Activated T-helper 1 cell treated with anti-CD3 and anti-CD28 coated beads, Interleukin-12 subunit alpha, Interleukin-12 subunit beta, Interleukin-2, Interleukin-4 antibody, amounts not matched to agents 30 ng/mL and 10 ng/mL and 1 ng/mL, durations not matched to agents 14 hours and 24 hours and 36 hours (primary cell): ENCODE data around the gene SBSN. TPM values are rescaled to one million over a fixed set of nuclear protein-coding genes. Genes with fewer than 3 reads are reported as not detected.
"Not testable (repeated sequence)": the region's sequence is repeated elsewhere in the genome, so short reads cannot be mapped to it uniquely, and the experiment has no call there.

ENCODE experiments used
- DNase-seq: peaks from one replicate; pipeline ENCODE4 v3.0.0; 2021; ENCODE audit warnings: low spot score
- H3K27ac Mint-ChIP-seq: one replicate; pipeline ENCODE4 v1.8.0; 2021; ENCODE audit warnings: mild to moderate bottlenecking, mixed read lengths
- H3K27me3 Mint-ChIP-seq: one replicate; pipeline ENCODE4 v1.8.0; 2022; ENCODE audit warnings: mild to moderate bottlenecking, moderate library complexity, mixed read lengths; ENCODE audit not compliant: insufficient read depth
- H3K36me3 Mint-ChIP-seq: one replicate; pipeline ENCODE4 v1.8.0; 2021; ENCODE audit warnings: low read depth, mixed read lengths
- H3K4me1 Mint-ChIP-seq: one replicate; pipeline ENCODE4 v1.8.0; 2021; ENCODE audit warnings: low read depth, mixed read lengths
- H3K4me3 Mint-ChIP-seq: one replicate; pipeline ENCODE4 v1.8.0; 2021; ENCODE audit warnings: mild to moderate bottlenecking, moderate library complexity, mixed read lengths
- H3K9me3 Mint-ChIP-seq: one replicate; pipeline ENCODE4 v1.8.0; 2021; ENCODE audit warnings: mixed read lengths
- intact Hi-C: fragments of 100-400 bp; cut with micrococcal nuclease; formaldehyde crosslinking; loops from one replicate; pipeline ENCODE4 v1.15.1; 2024
- total RNA-seq: library from RNA; stranded (reverse); gene quantifications from 2 replicates; pipeline ENCODE4 v1.2.3, GENCODE V29; 2022

Gene SBSN
- total RNA-seq, 1 donor from 2014 or later = not detected

DNA sequence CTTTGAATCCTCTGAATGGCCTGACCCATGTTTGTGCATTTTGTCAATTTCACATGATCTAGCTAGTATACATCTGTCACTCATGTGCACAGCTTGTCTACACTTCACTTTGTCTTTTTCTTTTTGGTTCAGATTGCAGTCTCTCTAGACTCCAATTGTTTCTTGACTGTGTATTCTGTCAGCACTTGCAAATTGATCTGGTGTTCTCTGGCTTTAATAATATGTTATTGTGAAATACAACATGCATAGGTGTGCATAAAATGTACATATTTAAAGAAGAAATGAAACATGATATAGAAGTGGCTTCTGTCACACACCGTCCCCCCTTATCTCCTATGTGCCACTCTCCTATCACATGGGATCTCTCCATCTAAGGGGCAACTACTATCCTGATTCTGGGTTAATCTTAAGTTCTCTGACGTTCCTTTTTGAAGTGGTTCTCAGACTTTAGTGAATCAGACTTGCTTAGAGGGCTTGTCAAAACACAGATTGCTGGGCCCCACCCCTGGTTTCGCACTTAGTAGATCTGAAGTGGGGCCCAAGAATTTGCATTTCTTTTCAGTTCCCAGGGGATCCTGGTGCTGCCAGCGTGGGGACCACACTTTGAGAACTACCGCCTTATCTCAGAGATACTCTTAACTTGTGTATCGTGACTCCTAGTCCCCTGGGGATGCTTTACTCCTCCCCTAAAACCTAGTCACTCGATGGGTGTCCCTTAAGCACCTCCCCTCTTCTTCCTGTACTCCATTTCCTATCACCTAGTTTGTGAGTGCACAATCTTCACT lies 43.7 kb downstream of the SBSN start:
- no peak for DNase-seq
- Mint-ChIP-seq H3K4me3 (no peak overlapping the region), H3K9me3 (no peaks in the 10 kb centered on the region), H3K4me1 (no peaks in the 10 kb centered on the region), H3K36me3 (no peaks in the 10 kb centered on the region), H3K27me3 (peaks cover 18% of the 10 kb centered on the region), H3K27ac (no peak overlapping the region)
- intact Hi-C loops = no loop called here

DNA sequence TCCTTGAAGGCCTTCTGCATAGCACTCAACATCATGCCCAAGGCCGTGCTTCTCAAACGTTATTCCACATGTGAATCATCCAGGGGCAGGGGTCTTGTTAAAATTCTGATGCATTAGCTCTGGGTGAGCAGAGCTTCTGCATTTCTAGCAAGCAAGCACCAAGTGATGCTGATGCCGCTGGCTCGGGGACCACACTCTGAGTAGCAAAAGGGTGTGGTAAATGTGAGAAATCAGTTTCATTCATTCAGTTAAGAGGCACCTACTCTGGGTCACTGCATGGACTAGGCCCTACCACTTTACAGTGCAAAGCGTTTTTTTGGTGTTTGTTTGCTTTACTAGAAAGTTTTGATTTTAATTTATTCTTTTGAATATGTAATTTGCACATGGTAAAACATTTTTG lies 45.0 kb downstream of the SBSN start:
- Mint-ChIP-seq H3K36me3 (no peaks in the 10 kb centered on the region), H3K4me1 (no peaks in the 10 kb centered on the region), H3K27me3 (peaks cover 18% of the 10 kb centered on the region), H3K27ac (no peak overlapping the region), H3K9me3 (no peaks in the 10 kb centered on the region), H3K4me3 (no peak overlapping the region)
- no peak for DNase-seq
- intact Hi-C loops = no loop called here

DNA sequence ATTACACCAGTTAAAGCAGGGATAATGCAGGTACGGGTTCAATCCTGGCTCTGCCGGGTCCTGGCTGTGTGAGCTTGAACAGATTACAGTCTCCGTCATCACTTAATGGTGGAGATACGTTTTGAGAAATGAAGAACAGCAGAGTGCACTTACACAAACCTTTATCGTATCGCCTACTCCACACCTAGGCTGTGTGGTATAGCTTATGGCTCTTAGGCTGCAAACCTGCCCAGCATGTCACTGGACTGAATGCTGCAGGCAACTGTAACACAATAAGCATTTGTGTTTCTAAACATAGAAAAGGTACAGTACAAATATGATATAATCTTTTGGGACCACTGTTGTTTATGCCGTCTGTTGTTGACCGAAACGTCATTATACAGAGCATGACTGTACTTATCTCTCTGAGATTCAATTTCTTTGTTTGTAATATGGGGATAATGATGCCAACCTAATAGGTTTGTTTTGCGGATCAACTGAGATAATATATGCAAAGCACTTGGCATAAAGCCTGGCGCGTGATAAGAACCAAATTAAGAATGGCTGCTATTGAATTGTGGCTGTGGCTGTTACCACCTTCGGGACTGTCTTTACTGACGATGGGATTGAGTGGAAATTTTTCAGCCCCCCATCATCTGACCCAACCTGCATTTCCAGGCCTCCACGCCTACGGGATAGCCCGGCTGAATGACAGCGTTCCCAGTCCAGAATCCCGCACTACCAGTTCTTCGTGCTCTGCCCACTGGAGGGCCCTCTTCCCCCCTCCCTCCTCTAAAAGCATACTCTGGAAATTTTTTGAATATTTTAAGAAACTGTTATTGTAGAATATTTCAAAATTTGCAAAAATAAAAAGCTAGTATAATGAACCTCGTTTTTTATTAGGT lies 49.1 kb downstream of the SBSN start:
- H3K27me3 Mint-ChIP-seq = peaks cover 7% of the 10 kb centered on the region
- no peaks in the 10 kb centered on the region for H3K9me3 Mint-ChIP-seq
- H3K27ac Mint-ChIP-seq = no peak overlapping the region
- intact Hi-C loops = no loop called here
- no peak for DNase-seq
- H3K36me3 Mint-ChIP-seq = no peaks in the 10 kb centered on the region
- no peak overlapping the region for H3K4me3 Mint-ChIP-seq
- H3K4me1 Mint-ChIP-seq = no peaks in the 10 kb centered on the region

DNA sequence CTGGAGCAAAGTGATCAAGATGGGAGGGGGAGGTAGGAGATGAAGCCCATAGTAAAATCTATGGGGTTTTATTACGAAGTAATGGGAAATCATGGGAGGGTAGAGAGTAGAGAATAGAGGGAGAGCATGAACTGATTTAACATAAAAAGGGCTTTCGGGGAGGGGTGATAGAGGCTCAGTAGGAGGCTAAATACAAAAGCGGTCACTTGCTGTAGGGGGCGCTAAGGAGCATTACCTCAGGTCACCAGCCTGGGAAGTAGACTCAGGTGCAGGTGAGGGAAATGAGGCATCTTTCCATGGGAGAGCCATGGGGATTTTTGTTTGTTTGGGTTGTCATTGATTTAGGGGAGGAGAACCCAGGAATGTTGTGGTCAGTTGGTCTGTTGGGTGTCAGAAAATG lies 52.0 kb downstream of the SBSN start:
- H3K4me1 Mint-ChIP-seq = no peaks in the 10 kb centered on the region
- H3K27me3 Mint-ChIP-seq = peaks cover 3% of the 10 kb centered on the region
- intact Hi-C loops = no loop called here
- no peak overlapping the region for H3K4me3 Mint-ChIP-seq
- H3K36me3 Mint-ChIP-seq = no peaks in the 10 kb centered on the region
- H3K27ac Mint-ChIP-seq = no peak overlapping the region
- no peaks in the 10 kb centered on the region for H3K9me3 Mint-ChIP-seq
- no peak for DNase-seq

DNA sequence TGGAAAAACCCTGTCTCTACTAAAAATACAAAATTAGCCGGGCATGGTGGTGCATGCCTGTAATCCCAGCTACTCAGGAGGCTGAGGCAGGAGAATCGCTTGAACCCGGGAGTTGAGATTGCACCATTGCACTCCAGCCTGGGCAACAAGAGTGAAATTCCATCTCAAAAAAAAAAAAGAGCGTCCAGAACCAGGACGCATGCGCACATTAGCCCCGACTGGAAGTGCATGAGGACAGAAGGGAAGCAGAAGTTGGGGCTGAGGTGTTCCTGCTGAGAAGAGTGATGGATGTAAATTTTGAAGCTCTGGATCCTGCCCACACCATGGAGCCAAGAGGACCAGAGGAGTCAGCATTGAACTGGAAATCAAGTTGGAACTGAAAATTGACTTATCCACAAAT lies 53.5 kb downstream of the SBSN start:
- H3K4me3 Mint-ChIP-seq, H3K36me3 Mint-ChIP-seq, DNase-seq, H3K9me3 Mint-ChIP-seq, intact Hi-C loops, H3K27ac Mint-ChIP-seq, H3K27me3 Mint-ChIP-seq, H3K4me1 Mint-ChIP-seq: not testable (repeated sequence)

DNA sequence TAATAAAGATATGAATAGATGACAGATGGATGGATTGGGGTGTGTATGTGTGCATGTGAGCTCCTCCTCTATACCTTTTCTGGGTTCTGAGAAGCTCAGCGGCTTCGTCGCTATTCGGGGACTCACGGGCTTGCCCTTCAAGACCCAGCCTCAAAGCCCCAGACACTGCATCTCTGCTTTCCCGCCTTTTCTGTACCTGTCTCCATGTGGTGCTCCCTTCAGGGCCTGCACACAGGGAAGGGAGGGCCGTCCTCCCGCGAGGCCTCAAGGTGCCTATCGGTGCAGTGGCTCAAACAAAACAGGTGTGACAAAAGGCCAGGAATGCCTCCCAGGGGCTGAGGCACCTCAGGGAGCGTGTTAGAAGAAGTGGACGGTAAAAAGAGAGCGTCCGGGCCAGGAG lies 54.0 kb downstream of the SBSN start:
- intact Hi-C loops = no loop called here
- peaks cover 3% of the 10 kb centered on the region for H3K27me3 Mint-ChIP-seq
- no peaks in the 10 kb centered on the region for H3K4me1 Mint-ChIP-seq
- no peaks in the 10 kb centered on the region for H3K9me3 Mint-ChIP-seq
- no peaks in the 10 kb centered on the region for H3K36me3 Mint-ChIP-seq
- no peak overlapping the region for H3K4me3 Mint-ChIP-seq
- DNase-seq = no peak
- no peak overlapping the region for H3K27ac Mint-ChIP-seq

Other genes with a start within 250 kb of the SBSN start
- gene HAMP, start 245.8 kb downstream of the SBSN start, total RNA-seq = 0.57 and 0.96 TPM in 2 replicates
- not detected in 2 replicates for gene MAG, start 236.2 kb downstream of the SBSN start, total RNA-seq
- 4.7 and 5.1 TPM in 2 replicates for gene CD22, start 199.1 kb downstream of the SBSN start, total RNA-seq
- gene FFAR1, start 180.4 kb downstream of the SBSN start, total RNA-seq = 0.12 and 0.18 TPM in 2 replicates
- gene FFAR3, start 169.9 kb downstream of the SBSN start, total RNA-seq = 0.20 and 0.36 TPM in 2 replicates
- 0.20 TPM in 1 of 2 replicates, not detected in the other for gene GPR42, start 157.2 kb downstream of the SBSN start, total RNA-seq
- gene FFAR2, start 80.1 kb downstream of the SBSN start, total RNA-seq = not detected in 2 replicates
- not detected in 2 replicates for gene KRTDAP, start 37.8 kb downstream of the SBSN start, total RNA-seq
- gene DMKN, start 14.7 kb downstream of the SBSN start, total RNA-seq = not detected in 2 replicates
- not detected in 2 replicates for gene GAPDHS, start 5.1 kb upstream of the SBSN start, total RNA-seq
- 122 and 123 TPM in 2 replicates for gene TMEM147, start 17.3 kb upstream of the SBSN start, total RNA-seq
- not detected in 2 replicates for gene ATP4A, start 35.3 kb upstream of the SBSN start, total RNA-seq
- not detected in 2 replicates for gene PMIS2, start 57.9 kb upstream of the SBSN start, total RNA-seq
- 41.0 and 48.4 TPM in 2 replicates for gene HAUS5, start 84.4 kb upstream of the SBSN start, total RNA-seq
- gene RBM42, start 100.7 kb upstream of the SBSN start, total RNA-seq = 105 and 118 TPM in 2 replicates
- gene ETV2, start 113.4 kb upstream of the SBSN start, total RNA-seq = 0.98 and 1.0 TPM in 2 replicates
- 434 and 451 TPM in 2 replicates for gene COX6B1, start 120.0 kb upstream of the SBSN start, total RNA-seq
- gene UPK1A, start 138.2 kb upstream of the SBSN start, total RNA-seq = 0.41 and 0.51 TPM in 2 replicates
- gene ZBTB32, start 176.2 kb upstream of the SBSN start, total RNA-seq = 126 TPM in 2 replicates
- gene KMT2B, start 189.7 kb upstream of the SBSN start, total RNA-seq = 61.9 and 65.2 TPM in 2 replicates
- gene IGFLR1, start 214.1 kb upstream of the SBSN start, total RNA-seq = 105 and 106 TPM in 2 replicates
- gene U2AF1L4, start 217.1 kb upstream of the SBSN start, total RNA-seq = 28.1 and 29.7 TPM in 2 replicates
- 50.6 and 54.6 TPM in 2 replicates for gene PSENEN, start 217.3 kb upstream of the SBSN start, total RNA-seq
- 9.3 and 9.8 TPM in 2 replicates for gene LIN37, start 220.3 kb upstream of the SBSN start, total RNA-seq
- gene HSPB6, start 228.7 kb upstream of the SBSN start, total RNA-seq = 0.78 TPM in 1 of 2 replicates, not detected in the other
- gene PROSER3, start 229.9 kb upstream of the SBSN start, total RNA-seq = 39.5 and 45.1 TPM in 2 replicates
- gene ARHGAP33, start 247.3 kb upstream of the SBSN start, total RNA-seq = 24.5 and 25.8 TPM in 2 replicates